Tibial artery (tissue), 4 donors: ENCODE results near the gene CEP350.

ENCODE experiments used
- DNase-seq, 2 donors: peaks; one replicate each; pipeline ENCODE4 v3.0.0-alpha.2; 2019
- H3K27ac ChIP-seq, 2 donors: fragments of 200-600 bp; sonication (generic) in 1 of 2; 1 replicate in 1 of 2; 2 replicates in 1 of 2; pipeline ENCODE4 v1.5.1; 2018 to 2019; ENCODE audit warnings: mild to moderate bottlenecking in 1 of 2
- H3K27me3 ChIP-seq, 2 donors: fragments of 200-600 bp; sonication (generic) in 1 of 2; one replicate each; pipeline versions ENCODE4 v1.5.1 to v1.6.0; 2016 to 2019
- H3K36me3 ChIP-seq, 3 donors: fragments of 200-600 bp; sonication (generic) in 2 of 3; one replicate each; pipeline ENCODE4 v1.5.1; 2016 to 2019; ENCODE audit warnings: mild to moderate bottlenecking in 2 of 3
- H3K4me1 ChIP-seq, 4 donors: fragments of 200-600 bp; sonication (generic) in 2 of 4; 1 replicate in 3 of 4; 2 replicates in 1 of 4; pipeline ENCODE4 v1.5.1; 2016 to 2019
- H3K4me3 ChIP-seq, 2 donors: fragments of 200-600 bp; sonication (generic) in 1 of 2; 1 replicate in 1 of 2; 2 replicates in 1 of 2; pipeline ENCODE4 v1.5.1; 2018 to 2019; ENCODE audit warnings: mild to moderate bottlenecking in 2 of 2
- H3K9me3 ChIP-seq, 3 donors: fragments of 200-600 bp; sonication (generic) in 1 of 3; one replicate each; pipeline ENCODE4 v1.5.1; 2016 to 2019
- CTCF ChIP-seq, 2 experiments: fragments of 200-600 bp in 1 of 2; fragments of 450-650 bp in 1 of 2; IDR thresholded peaks; one replicate each; pipeline ENCODE4 v1.5.1; 2017 to 2019; ENCODE audit warnings: antibody characterized with exemption in 2 of 2, mild to moderate bottlenecking in 1 of 2, moderate library complexity in 1 of 2
- intact Hi-C: fragments of 100-400 bp; cut with DNase I; formaldehyde crosslinking; loops from one replicate; pipeline ENCODE4 v1.15.0; 2023; ENCODE audit warnings: low total_unique reads

CEP350 gene

DNA sequence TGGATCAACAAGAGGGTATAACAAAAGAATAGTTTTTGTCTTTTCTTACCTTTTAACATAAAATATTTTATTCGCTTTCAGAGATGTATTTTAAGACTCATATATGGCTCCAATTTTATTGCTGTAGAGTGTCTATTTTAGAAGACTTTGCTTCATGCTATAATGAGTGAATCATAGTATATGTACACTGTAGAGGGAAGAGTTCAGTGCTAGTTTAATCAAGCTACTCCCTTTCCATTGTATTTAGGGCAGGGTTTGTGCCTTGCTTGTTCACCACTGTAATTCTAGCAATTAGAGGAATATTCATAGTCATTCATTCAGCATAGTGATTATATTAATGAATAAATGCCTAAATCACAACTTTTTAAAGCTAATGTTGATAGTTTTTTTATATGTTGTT lies 78.8 kb downstream of the CEP350 start:
- intact Hi-C loops: no loop called here
- DNase-seq: no peak
- H3K9me3 ChIP-seq: no peaks in the 10 kb centered on the region
- no peak for TF ChIP-seq CTCF (IDR thresholded peaks at IDR 0.05)
- no peak overlapping the region for H3K27ac ChIP-seq
- peaks cover 36 to 69% (median 45%) of the 10 kb centered on the region in 3 donors for H3K36me3 ChIP-seq
- no peak overlapping the region for H3K4me3 ChIP-seq
- no peaks in the 10 kb centered on the region for H3K4me1 ChIP-seq
- no peaks in the 10 kb centered on the region for H3K27me3 ChIP-seq

- Histone ChIP-seq H3K27me3 (no peaks in the 10 kb centered on the region), H3K4me1 (no peaks in the 10 kb centered on the region), H3K27ac (no peak overlapping the region), H3K36me3 (peaks cover 54 to 82% (median 68%) of the 10 kb centered on the region in 3 donors), H3K9me3 (no peaks in the 10 kb centered on the region), H3K4me3 (no peak overlapping the region)
- intact Hi-C loops: no loop called here
- no peak for DNase-seq
- TF ChIP-seq CTCF (IDR thresholded peaks at IDR 0.05): no peak
Measured at GRCh38 chr1:180040034-180040433, 85.4 kb downstream of the CEP350 start.

GRCh38 chr1:180041582-180041981 lies 87.0 kb downstream of the CEP350 start:
- intact Hi-C loops: no loop called here
- H3K36me3 ChIP-seq: peaks cover 68 to 82% (median 72%) of the 10 kb centered on the region in 3 donors

GRCh38 chr1:180042988-180043622 lies 88.5 kb downstream of the CEP350 start:
- Histone ChIP-seq H3K9me3 (no peaks in the 10 kb centered on the region), H3K4me1 (no peaks in the 10 kb centered on the region), H3K4me3 (no peak overlapping the region), H3K36me3 (peaks cover 62 to 79% (median 65%) of the 10 kb centered on the region in 3 donors), H3K27me3 (no peaks in the 10 kb centered on the region), H3K27ac (no peak overlapping the region)
- no peak for DNase-seq
- intact Hi-C loops: no loop called here
- no peak for TF ChIP-seq CTCF (IDR thresholded peaks at IDR 0.05)

More at GRCh38 chr1:180041582-180041981, 87.0 kb downstream of the CEP350 start:
- no peak for TF ChIP-seq CTCF (IDR thresholded peaks at IDR 0.05)
- H3K9me3 ChIP-seq: no peaks in the 10 kb centered on the region
- H3K27ac ChIP-seq: no peak overlapping the region
- no peaks in the 10 kb centered on the region for H3K4me1 ChIP-seq
- no peak for DNase-seq
- no peak overlapping the region for H3K4me3 ChIP-seq
- no peaks in the 10 kb centered on the region for H3K27me3 ChIP-seq

DNA sequence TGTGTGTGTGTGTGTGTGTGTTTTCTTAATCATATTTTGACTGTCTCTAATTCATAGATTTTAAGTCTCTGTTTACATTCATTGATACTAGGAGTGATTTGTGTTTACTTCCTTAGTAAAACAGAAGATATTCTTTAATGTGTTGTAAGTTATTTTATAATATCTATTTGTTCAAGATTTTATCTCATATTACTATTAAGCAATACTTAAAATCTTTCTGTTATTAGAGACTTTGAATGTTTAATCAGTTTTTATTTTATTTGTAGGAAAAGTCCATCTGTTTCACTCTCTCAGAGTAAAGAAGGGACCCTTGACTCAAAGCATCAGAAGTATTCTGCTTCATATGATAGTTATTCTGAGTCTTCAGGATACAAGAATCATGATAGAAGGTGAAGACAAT lies 89.2 kb downstream of the CEP350 start:
- no peaks in the 10 kb centered on the region for H3K4me1 ChIP-seq
- peaks cover 67 to 79% (median 69%) of the 10 kb centered on the region in 3 donors for H3K36me3 ChIP-seq
- no peak overlapping the region for H3K4me3 ChIP-seq
- TF ChIP-seq CTCF (IDR thresholded peaks at IDR 0.05): no peak
- H3K9me3 ChIP-seq: no peaks in the 10 kb centered on the region
- H3K27ac ChIP-seq: no peak overlapping the region
- no peak for DNase-seq
- H3K27me3 ChIP-seq: no peaks in the 10 kb centered on the region
- intact Hi-C loops: no loop called here
